VCaP (cell line): ENCODE results near the gene ADCY10.

Experiments used
- H3K27ac ChIP-seq: fragments of 450-650 bp; 2 replicates; pipeline ENCODE4 v1.5.1; 2017
- CTCF ChIP-seq: fragments of 450-650 bp; conservative IDR thresholded peaks from 2 replicates; pipeline ENCODE4 v1.5.1; 2017; ENCODE audit warnings: mild to moderate bottlenecking, moderate library complexity

The ADCY10 gene

GRCh38 chr1:167764458-167765330 is 149.2 kb downstream of the ADCY10 start:
- no peak overlapping the region for H3K27ac ChIP-seq
- no peak for TF ChIP-seq CTCF

- TF ChIP-seq CTCF: no peak
- 0 out of 2 replicates have a peak overlapping the region, but pooled peaks have one; percentile 5 for H3K27ac ChIP-seq
These were observed 150.3 kb downstream of the ADCY10 start for GRCh38 chr1:167763525-167764220.

- no peak for TF ChIP-seq CTCF
- no peak overlapping the region for H3K27ac ChIP-seq
These were observed 151.7 kb downstream of the ADCY10 start for GRCh38 chr1:167762061-167762746.

- no peak for TF ChIP-seq CTCF
- no peak overlapping the region for H3K27ac ChIP-seq
These were observed 152.5 kb downstream of the ADCY10 start for GRCh38 chr1:167761400-167761799.
